HG03097 (cell line): ENCODE data around the gene EYA3.
"Not testable (repeated sequence)": the region's sequence is repeated elsewhere in the genome, so short reads cannot be mapped to it uniquely, and the experiment has no call there.

ENCODE experiments used
- ATAC-seq: cut with Tn5 transposase; IDR thresholded peaks from one replicate; pipeline ENCODE4 v1.9.1; 2021; ENCODE audit not compliant: unreplicated experiment, low FRiP score

Gene EYA3

DNA sequence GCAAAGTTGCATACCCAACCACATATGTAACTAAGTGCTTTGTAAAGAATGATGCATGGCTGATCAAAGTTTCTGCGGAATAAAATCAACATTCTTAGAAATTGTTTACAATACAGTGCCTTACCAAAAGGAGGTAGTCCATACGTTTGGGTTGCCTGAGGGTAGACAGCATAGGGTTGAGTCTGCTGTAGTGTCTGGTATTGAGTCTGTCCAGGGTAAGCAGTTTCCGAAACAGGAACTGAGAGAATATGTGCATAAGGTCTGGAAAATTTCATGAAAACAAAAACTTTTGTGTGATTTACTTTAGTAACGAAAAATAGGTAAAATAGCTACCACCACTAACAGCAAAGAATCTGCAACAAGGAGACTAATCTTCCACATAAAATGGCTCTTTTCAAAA is 53.0 kb downstream of the EYA3 start:
- ATAC-seq = no peak

DNA sequence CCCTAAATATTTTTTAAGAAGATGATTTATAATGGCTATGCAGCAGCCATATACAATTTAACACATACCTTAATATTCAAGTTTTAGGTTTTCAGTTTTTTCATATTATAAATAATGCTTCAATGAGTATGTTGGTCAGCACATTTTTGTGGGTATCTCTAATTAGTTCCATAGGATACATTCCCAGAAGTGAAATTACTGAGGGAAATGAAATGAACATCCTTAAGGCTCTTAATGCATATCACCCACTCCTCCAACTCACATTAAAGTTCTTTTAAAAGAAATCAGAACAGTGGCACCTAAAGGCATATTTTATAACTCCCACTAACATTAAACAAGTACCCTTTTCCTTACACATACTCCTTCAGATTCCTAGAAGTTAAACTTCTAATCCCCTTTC is 56.1 kb downstream of the EYA3 start:
- ATAC-seq = no peak

DNA sequence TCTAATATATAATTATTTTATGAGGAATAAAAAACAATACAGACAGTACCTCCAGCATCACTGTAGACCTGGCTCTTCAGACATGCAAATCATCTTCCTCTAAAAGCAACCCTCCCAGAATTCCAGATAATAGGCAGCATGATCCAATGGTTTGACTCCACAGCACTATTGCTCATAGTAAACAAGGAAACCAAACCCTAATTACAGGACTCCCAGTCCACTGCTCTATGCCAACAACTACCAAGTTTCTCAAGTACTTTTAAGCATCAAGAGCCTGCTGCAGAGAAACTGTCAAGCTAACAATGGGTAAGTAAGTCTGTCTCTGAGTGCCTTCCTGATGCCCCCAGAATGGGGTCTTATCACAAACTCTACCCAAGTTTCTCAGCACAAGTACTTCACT is 57.2 kb downstream of the EYA3 start:
- no peak for ATAC-seq

DNA sequence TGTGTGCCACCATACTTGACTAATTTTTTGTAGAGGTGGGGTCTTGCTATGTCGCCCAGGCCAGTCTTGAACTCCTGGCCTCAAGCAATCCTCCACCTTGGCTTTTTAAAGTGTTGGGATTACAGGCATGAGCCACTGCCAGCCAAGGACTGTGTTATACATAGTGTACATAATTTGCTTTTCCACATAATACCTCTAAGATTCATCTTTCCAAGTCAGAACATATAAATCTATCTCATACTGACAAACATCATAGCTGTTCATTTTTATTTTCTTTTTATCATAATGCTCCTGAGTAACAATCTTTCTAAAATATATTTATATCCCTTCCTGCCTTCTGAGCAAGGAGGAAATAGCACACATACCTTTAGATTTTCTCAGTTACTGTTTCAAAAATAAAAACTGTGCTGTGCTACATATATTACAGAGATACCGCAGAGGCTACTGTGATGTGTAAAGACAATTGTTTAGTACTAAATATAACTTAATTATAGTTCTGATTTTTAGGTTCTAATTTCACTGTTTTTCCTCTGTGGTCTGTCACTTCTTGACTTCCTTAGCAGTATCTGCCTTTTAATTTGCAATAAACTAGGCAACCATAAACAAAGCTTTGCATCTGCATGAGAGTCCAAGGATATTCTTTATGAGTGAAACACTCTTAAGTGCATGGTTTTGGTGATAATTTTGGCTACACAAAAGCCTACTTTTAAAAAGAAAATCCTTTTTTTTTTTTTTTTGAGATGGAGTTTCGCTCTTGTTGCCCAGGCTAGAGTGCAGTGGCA is 59.3 kb downstream of the EYA3 start:
- no peak for ATAC-seq

DNA sequence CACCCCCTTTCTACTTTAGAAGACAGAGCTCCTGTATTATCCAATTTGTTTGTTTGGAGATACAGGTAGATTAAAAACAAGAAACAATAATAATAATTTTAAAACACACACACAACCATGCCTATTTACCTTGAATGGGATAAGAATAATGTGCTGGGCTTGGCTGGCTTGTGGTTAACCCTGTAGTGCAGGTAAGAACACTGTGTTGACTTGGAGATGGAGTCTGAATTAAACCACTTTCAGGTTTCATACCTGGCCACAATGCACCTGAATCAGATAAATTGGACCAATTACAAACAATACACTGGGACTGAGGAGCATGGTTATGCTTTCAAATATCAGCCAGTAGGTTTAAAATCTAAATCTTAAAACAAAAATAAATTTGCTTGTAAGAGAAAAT is 60.8 kb downstream of the EYA3 start:
- no peak for ATAC-seq

DNA sequence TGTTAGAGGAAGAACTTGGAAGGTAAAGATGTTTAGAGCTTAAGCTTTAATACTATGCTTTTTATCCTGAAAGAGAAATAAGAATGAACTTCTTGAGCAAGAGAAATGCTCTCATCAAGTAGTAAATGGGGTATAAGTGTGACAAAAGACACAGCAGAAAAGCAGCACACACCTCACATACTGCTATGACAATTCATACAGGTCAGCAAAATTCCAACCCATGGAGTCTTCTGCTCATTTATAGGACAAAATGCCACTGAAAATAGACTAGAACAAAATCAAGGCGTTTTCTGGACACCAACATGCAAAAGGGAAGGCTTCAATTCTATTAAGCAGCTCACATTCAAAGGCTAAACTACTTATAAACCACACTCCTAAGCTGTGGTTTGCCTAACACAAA is 61.2 kb downstream of the EYA3 start:
- no peak for ATAC-seq

DNA sequence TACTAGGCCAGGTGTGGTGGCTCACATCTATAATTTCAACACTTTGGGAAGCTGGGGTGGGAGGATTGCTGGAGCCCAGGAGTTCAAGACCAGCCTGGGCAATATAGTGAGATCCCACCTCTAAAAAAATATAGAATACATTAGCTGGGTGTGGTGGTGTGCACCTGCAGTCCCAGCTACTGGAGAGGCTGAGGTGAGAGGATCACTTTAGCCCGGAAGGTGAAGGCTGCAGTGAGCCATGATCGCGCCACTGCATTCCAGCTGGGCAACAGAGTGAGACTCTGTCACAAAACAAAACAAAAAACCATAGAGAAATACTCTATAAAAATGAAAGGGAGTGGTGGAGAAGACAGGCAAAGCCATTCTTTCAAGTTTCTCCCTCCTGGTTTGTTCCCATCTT is 62.1 kb downstream of the EYA3 start:
- no peak for ATAC-seq

DNA sequence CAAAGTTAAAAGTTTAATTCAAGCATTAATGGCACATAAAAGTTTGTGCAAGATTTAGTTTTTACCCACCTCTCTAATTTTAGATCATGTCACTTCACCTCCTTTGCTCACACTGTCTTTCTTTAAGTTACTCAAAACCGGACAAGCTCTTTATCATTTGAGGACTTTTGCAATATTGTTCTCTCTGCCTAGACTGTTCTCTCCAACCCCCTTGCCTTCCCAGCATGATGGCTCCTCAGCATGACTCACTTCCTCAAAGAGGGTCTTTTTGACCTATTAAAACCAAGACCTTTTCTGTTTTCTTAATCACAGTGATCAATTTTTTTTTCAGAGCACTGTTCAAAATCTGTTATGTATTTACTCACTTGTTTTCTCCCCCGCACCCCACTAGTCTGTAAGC is 67.3 kb downstream of the EYA3 start:
- ATAC-seq = no peak

DNA sequence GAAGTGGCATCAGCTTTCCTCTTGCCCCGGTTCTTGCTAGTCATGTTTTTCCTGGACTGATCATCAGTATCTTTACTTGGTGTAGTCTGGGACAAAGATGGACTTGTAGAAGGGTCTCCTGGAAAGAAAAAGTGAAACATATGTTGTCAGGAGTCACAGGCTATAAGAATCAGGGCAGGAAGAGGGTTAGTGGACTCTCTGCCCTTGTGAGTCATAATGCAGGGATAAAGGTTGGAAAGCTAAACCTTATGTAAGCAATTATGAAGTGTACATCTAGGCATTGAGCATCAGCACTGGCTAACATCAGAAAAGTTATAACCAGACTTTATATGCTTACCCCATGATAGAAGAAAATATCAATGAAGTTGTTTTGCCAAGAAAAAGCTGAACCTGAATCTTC is 77.4 kb downstream of the EYA3 start:
- ATAC-seq = no peak

DNA sequence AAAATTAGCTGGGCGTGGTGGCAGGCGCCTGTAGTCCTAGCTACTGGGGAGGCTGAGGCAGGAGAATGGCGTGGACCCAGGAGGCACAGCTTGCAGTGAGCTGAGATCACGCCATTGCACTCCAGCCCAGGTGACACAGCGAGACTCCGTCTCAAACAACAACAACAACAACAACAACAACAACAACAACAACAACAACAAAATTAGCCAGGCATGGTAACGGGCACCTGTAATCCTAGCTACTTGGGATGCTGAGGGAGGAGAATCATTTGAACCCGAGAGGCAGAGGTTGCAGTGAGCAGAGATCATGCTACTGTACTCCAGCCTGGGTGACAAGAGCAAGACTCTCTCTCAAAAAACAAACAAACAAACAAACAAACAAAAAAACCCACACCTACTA is 85.3 kb downstream of the EYA3 start:
- ATAC-seq = not testable (repeated sequence)

DNA sequence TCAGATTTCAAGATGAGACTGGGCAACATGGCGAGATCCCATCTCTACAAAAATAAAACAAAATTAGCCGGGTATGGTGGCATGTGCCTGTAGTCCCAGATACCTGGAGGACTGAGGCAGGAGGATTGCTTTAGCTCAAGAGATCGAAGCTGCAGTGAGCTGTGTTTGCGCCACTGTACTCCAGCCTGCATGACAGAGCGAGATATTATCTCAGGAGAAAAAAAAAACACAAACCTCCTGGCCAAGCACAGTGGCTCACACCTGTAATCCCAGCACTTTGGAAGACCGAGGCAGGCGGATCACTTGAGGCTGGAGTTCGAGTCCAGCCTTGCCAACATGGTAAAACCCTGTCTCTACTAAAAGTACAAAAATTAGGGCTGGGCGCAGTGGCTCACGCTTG is 85.8 kb downstream of the EYA3 start:
- ATAC-seq = no peak

DNA sequence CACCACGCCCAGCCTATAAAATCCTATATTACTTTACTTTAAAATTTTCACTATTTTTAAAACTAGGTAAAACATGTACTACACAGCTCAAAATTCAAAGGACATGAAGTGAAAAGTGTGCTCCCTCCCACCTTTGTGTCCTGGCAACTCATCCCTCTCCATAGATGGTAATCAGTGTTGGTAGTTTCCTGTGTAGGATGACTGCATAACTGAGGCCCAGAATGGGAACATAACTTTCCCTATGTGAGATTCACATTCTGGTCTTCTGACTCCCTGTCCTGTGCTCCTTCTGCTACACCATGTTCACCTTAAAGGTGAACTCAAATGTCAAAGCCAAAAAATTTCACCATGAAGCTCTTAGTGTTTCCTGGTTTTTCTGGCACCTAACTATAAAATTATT is 89.4 kb downstream of the EYA3 start:
- no peak for ATAC-seq

DNA sequence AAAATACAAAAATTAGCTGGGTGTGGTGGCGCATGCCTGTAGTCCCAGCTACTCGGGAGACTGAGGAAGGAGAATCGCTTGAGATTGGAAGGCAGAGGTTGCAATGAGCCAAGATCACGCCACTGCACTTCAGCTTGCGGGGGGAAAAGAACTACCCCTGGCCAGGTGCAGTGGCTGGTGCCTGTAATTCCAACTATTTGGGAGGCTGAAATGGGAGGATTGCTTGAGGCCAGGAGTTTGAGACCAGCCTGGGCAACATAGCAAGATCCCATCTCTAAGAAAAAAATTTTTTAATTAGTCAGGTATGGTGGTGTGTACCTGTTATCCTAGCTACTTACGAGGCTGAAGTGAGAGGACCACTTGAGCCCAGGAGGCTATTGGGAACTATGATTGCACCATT is 93.9 kb downstream of the EYA3 start:
- ATAC-seq = not testable (repeated sequence)

DNA sequence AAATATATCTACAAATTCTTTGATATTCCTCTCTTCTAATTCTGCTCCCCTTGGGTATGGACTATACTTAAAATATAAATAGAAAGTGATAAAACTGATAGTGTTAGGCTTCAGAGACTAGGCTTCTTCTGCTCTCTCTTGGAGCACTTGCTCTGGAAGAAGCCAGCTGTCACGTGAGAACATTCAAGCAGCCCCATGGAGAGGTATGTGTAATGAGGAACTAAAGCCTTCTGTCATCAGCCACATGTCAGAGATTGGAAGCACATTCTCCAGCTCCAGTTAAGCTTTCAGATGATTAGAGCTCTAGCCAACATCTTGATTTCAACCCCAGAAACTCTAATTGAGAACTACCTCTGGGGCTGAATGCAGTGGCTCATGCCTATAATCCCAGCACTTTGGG is 94.3 kb downstream of the EYA3 start:
- no peak for ATAC-seq

DNA sequence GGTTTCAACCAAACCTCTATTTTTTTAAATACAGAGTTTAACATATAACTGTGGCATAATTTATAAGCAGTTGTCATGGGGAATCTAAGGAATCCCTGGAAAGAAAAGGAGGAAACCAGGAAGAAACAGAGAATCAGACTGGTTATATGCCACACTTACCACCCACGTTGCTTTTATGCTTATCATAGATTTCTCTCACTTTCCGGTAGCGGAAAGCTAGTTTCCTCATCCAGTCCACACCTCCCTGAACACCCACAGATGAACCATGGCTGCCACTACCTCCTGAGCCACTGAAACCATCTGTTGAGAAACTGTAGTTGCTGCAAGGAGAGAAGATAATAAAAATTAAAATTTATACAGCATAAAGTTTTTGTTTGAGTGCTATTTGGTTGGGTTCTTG is 95.2 kb downstream of the EYA3 start:
- ATAC-seq = no peak

DNA sequence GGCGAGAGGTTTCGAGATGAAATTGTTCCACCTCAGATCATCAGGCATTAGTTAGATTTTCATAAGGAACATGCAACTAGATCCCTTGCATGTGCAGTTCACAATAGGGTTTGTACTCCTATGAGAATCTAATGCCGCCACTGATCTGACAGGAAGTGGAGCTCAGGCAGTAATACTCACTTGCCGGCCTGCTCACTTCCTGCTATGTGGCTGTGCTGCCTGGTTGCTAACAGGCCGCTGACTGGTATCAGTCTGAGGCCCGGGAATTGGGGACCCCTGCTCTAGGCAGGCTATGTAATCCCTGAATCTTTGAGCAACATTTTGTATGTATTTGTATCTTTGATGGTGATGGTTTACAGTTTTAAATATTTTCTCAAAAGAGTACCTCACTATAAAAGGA is 96.1 kb downstream of the EYA3 start:
- ATAC-seq = no peak

DNA sequence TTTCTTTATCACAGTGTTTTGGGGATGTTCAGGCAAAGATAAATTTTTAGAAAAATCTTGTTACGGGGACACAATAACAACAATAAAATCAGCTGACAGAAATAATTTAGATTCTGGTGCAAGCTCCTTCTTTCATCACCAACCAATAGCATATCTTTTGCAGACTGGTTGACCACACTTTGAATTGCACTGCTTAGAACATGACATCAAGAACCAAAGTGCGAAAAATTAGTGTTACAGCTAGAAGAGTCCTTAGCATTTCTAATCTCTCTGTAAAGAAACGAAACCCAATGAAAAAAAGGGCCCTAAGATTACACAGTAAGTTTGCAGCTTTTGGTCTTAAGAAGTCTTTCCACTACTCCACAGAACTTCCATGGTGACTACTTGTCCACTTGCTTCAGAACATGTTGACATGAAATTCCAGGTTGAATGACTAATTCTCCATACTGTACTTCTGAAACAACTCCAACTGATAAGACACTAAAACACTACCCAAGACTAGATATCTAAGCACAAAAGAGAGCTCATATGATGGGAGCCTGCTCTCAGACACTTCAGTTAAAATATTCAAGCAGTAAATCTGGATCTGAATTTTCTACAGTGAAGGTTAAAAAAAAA is 97.4 kb downstream of the EYA3 start:
- no peak for ATAC-seq

DNA sequence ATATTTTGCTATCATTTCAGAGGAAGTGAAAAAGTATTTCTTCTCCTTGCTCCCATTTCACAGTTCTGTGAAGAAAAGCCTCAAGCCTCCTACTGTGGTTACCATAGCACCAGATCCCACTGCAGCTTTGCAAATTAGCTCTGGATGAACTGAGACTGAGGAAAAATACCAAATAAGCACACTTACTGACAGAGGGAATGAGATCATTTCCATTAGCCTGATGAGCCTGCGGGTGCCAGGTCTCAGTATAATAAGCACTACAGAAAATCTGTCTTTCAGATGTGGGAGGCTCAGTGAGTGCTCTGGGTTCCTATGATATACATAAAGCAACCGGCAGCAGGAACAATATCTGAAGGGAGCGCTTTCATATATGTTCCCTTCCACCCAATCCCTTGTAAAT is 107.3 kb downstream of the EYA3 start:
- no peak for ATAC-seq

DNA sequence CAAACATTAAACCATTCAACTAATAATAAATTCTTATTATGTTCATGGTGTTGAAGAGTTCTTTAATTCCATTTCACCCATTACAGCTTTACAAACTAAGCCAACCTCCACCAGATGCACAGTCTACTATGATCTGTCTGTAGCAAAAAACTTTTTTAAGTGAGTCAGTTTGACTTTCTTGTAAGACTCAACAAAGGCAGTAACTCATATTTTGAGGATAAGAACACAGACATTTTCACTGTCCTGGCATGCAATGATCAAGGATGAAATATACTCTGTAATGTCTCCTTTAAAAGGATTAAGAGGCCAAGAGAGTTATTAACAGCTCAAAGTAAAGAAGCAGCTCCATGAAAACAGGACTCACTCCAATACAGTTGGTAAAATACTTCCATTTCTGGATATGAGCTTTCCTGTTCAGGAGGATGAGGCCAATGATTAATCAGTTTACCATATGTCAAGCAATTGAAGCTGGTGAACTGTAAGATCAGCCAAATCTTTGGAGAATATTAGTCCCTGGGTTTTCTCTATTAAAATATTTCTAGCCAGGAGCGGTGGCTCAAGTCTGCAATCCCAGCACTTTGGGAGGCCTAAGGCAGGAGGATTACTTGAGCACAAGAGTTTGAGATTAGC is 108.1 kb downstream of the EYA3 start:
- no peak for ATAC-seq

DNA sequence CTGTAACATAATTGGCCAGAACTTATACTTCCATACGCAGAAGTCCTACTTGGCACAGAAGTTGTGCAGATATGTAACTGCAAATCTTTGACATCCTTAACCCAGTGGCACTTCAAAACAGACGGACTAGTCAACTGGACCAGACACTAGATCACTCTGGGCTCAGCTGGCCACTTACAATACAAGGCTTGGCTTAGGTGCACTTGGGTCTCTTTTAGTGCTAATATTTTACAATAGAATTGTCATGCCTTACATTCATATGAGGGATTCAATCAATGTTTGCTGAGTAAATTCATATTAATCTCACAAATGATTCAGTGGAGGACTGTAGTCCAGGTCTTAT is 108.6 kb downstream of the EYA3 start:
- no peak for ATAC-seq

DNA sequence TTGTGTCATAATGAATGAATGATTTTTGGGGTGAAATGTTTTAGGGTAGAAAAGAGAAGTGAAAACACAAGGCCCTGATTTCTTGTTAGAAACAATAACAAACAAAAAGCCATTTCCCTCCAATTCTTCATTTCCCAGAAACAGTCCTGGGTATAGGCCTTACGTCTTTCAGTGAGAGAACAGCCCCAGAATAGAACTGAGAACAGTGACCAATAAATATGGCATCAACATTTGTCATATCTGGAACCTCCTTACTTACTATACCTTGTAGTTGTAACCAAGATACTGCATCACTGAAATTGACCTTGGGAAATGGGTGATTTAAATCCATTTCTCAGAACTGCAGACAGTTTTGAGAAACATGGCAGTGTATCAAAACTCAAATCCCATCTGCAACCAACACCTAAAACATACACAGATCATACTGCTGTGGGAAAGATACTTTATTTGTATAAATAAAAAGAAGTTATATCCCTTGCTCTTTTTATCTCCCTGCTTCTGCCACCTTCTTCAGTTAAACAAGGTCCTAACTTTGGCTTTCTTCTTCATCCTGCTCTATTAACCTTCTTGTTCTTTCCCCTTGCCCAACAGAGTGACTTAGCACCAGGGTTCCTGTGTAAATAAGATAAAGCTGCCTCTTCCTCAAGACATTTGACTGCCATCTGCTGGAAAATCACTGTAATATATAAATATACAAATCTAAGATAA is 109.1 kb downstream of the EYA3 start:
- no peak for ATAC-seq

DNA sequence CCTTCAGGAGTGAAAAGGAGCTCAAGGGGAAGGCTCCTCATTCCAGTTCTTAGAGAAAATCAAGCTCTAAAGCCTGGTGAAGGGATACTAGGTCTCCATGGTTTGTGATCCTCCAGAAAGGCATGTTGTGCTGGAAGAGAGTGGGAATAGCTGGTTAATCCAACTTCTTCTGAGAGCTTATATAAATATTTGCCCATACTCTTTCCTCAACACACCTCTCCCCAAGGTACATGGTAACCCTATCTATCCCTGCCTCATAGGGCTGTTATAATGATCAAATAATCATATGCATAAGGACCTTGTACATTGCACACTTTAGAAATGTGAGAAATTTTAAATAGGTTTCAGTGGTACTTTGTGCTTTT is 114.0 kb downstream of the EYA3 start:
- no peak for ATAC-seq
